ENCODE data around the gene WDR12. TPM values are rescaled to one million over a fixed set of nuclear protein-coding genes. Genes with fewer than 3 reads are reported as not detected.
A peak's percentile ranks its signal among the peaks of the same experiment; 100 is the strongest.
"Not testable (repeated sequence)": the region's sequence is repeated elsewhere in the genome, so short reads cannot be mapped to it uniquely, and the experiment has no call there.

Gene WDR12
- total RNA-seq, 1 donor from 2014 or later: 57.5 TPM

DNA sequence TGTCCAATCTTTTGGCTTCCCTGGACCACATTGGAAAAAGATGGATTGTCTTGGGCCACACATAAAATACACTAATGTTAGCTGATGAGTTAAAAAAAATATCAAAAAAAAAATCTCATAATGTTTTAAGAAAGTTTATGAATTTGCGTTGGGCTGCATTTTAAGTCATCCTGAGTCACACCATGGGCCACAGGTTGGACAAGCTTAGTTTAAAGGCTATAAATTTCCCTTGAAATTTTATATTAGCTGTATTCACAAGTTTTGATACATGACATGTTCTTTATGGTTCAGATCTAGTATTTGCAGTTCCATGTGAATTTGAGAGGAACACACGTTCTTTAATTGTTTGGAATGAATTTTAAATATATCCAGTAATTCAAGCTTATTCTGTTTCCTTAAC lies 22.5 kb upstream of the WDR12 start:
- intact Hi-C loops (cut with micrococcal nuclease): no loop called here
- no peak overlapping the region for H3K4me3 Mint-ChIP-seq
- H3K27ac Mint-ChIP-seq: no peak overlapping the region
- TF ChIP-seq, protein P1, sequence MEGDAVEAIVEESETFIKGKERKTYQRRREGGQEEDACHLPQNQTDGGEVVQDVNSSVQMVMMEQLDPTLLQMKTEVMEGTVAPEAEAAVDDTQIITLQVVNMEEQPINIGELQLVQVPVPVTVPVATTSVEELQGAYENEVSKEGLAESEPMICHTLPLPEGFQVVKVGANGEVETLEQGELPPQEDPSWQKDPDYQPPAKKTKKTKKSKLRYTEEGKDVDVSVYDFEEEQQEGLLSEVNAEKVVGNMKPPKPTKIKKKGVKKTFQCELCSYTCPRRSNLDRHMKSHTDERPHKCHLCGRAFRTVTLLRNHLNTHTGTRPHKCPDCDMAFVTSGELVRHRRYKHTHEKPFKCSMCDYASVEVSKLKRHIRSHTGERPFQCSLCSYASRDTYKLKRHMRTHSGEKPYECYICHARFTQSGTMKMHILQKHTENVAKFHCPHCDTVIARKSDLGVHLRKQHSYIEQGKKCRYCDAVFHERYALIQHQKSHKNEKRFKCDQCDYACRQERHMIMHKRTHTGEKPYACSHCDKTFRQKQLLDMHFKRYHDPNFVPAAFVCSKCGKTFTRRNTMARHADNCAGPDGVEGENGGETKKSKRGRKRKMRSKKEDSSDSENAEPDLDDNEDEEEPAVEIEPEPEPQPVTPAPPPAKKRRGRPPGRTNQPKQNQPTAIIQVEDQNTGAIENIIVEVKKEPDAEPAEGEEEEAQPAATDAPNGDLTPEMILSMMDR (IDR thresholded peaks at IDR 0.05): no peak
- H3K9me3 Mint-ChIP-seq: no peaks in the 10 kb centered on the region
- H3K4me1 Mint-ChIP-seq: no peaks in the 10 kb centered on the region
- ChIA-PET CTCF (interaction anchor here (1.1 kb wide), 1 partner anchor 9 kb away, joined by 3 read pairs; no protein-coding TSS in a partner anchor), POLR2A (no interaction called here)
- DNase-seq (no peak), ATAC-seq (ENCODE audit: low read depth) (no peak)
- peaks cover 49% of the 10 kb centered on the region for H3K36me3 Mint-ChIP-seq (ENCODE audit: low read depth)
- no peaks in the 10 kb centered on the region for H3K27me3 Mint-ChIP-seq

DNA sequence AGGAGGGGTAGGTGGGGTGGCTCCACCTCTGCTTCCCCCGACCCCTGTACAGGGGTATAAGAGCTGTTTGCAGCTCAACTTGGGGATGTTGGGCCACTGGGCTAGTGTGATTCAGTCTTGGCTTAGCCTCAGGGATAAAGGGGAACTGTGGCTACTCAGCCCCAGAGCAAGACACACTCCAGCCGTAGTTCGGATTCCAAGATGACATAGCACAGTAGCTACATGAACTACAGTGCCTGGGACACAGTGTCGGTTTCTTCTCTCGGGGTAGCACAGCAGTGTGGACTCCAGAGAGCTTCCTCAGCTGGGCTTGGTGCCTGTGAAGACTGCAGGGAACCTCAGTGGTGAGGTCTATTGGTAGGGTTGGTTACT lies 21.7 kb upstream of the WDR12 start:
- H3K27ac Mint-ChIP-seq: no peak overlapping the region
- no peak overlapping the region for H3K4me3 Mint-ChIP-seq
- no peaks in the 10 kb centered on the region for H3K9me3 Mint-ChIP-seq
- intact Hi-C loops (cut with micrococcal nuclease): no loop called here
- ChIA-PET POLR2A (no interaction called here), CTCF (interaction anchor here (1.1 kb wide), 1 partner anchor 9 kb away, joined by 3 read pairs; no protein-coding TSS in a partner anchor)
- TF ChIP-seq, protein P1 (IDR thresholded peaks at IDR 0.05): no peak
- ATAC-seq (ENCODE audit: low read depth) (no peak), DNase-seq (no peak)
- no peaks in the 10 kb centered on the region for H3K4me1 Mint-ChIP-seq
- H3K27me3 Mint-ChIP-seq: no peaks in the 10 kb centered on the region
- peaks cover 48% of the 10 kb centered on the region for H3K36me3 Mint-ChIP-seq (ENCODE audit: low read depth)

DNA sequence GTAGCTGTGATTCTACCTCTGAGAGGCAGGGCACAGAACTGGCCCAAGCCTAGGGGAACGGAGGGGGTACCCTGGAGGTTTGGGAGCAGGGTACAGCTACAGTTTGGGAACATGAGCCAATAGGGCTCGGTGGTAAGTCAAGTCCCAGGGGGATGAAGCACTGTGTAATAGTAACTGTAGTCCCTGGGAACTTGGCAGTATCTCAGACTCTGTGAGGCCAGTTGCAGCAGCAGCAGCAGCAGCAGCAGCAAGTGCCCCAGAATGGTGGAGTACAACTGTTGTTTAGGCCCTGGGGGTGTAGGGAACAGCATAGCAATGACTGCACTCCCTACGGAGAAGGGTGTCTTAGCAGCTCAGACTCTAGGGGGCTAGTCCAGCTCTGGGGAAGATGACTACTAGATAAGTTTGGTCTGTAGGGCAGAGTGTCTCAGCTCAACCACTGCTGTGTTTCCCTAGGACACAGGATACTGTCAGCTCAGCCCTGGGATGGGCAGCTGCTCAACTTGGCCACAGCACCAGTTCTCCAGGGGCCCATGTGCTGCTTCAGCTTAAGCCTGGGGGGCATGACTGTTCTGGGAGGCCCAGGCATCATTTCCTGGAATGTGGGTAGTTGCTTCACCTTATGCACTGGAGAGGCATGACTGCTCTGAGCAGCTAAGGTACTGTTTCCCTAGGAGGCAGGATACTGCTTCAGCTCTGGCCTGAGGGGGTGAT lies 21.1 kb upstream of the WDR12 start:
- DNase-seq (no peak), ATAC-seq (ENCODE audit: low read depth) (no peak)
- Mint-ChIP-seq H3K4me1 (no peaks in the 10 kb centered on the region), H3K27me3 (no peaks in the 10 kb centered on the region), H3K36me3 (ENCODE audit: low read depth) (peaks cover 53% of the 10 kb centered on the region), H3K27ac (no peak overlapping the region), H3K4me3 (no peak overlapping the region), H3K9me3 (no peaks in the 10 kb centered on the region)
- TF ChIP-seq, protein P1 (IDR thresholded peaks at IDR 0.05): no peak
- ChIA-PET CTCF (no interaction called here), POLR2A (no interaction called here)
- intact Hi-C loops (cut with micrococcal nuclease): no loop called here

DNA sequence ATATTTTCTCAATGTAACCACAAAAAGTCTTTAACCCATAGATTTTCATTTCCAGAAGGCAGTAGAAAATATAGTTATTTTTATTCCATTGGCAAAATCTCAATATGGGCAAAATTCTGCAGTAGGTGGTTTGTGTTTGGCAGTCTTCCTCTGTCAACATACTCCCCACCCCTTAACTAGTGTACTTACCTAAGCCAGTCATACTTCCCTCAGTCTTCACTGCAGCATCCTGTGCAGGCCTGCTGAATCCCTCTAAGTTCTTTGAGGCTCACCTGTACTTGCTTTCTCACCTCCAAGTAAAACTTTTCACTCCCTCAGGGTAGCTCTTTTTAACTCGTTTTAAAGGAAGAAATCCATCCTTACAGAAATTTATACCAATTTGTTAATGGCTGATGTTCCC lies 7.4 kb upstream of the WDR12 start:
- POLR2A ChIA-PET: no interaction called here

DNA sequence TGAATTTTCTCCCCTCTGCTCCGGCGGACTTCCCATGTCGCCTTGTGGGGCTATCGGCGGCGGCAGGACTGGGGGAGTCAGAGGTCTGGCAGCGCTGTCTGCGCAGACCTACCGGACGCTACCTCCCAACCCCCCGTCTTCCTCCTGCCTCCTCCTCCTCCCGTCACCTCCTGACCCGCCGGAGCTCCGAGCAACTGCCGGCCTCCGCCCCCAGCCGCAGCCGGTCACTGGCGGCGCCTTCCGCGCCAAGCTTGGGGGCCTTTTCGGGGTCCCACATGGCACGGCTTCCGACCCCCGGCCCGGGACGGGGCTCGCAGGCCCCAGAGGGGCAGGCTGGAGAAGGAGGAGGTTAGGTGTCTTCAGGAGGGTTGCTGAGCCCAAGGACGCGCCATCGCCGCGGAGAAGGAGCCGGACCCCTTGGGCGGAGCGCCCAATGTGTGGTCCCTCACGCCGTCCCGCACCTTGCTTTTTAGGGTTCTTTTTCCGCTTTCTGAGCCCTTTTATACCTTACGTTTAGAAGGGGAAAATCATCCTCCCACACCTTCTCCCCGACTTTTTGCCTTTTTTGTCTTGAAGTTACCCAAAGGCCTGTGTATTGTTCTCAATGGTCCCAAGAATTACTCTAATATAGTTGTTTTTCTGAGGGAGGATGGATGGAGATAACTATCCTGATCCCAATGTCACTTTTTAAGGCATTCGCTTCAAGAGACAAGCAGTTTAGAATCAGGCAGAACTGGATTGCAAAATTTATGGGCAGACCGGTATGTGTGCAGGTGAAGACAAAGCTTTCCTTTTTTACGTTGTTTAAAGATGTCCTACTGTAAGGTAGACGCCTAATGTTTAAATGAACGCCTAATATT lies 1.1 kb upstream of the WDR12 start:
- POLR2A ChIA-PET: interaction anchor here (0.6 to 2.3 kb wide), 6 partner anchors 41 to 535 kb away, joined by 3 to 20 read pairs (median 7); partner anchors contain the start of genes CYP20A1, FAM117B and ICA1L
- CTCF ChIA-PET, H3K27me3 Mint-ChIP-seq, H3K9me3 Mint-ChIP-seq: not testable (repeated sequence)
- peaks cover 12% of the 10 kb centered on the region for H3K36me3 Mint-ChIP-seq (ENCODE audit: low read depth)
- peak; percentile 59 for ATAC-seq (ENCODE audit: low read depth)
- intact Hi-C loops (cut with micrococcal nuclease): loop anchor here (5.0 to 10.0 kb wide), 4 partner anchors 160 to 645 kb away; partner anchors contain the start of genes ABI2, BMPR2 and NOP58
- H3K27ac Mint-ChIP-seq: peak overlapping the region; percentile 100
- H3K4me3 Mint-ChIP-seq: peak overlapping the region; percentile 97
- peak; percentile 53 for DNase-seq
- peaks cover 29% of the 10 kb centered on the region for H3K4me1 Mint-ChIP-seq

More for the DNA sequence above, 7.4 kb upstream of the WDR12 start:
- Mint-ChIP-seq H3K9me3 (no peaks in the 10 kb centered on the region), H3K36me3 (ENCODE audit: low read depth) (peaks cover 22% of the 10 kb centered on the region), H3K27me3 (no peaks in the 10 kb centered on the region), H3K27ac (no peak overlapping the region), H3K4me1 (no peaks in the 10 kb centered on the region), H3K4me3 (no peak overlapping the region)
- CTCF ChIA-PET: no interaction called here
- TF ChIP-seq, protein P1 (IDR thresholded peaks at IDR 0.05): no peak
- intact Hi-C loops (cut with micrococcal nuclease): loop anchor here (10.0 kb wide), 1 partner anchor 406 kb away; the partner anchor contains the start of gene ABI2
- no peak for ATAC-seq (ENCODE audit: low read depth)
- DNase-seq: no peak
